Caco-2 (cell line): ENCODE results near the gene RPS6KA2. TPM values are rescaled to one million over a fixed set of nuclear protein-coding genes. Genes with fewer than 3 reads are reported as not detected.
"Not testable (repeated sequence)": the region's sequence is repeated elsewhere in the genome, so short reads cannot be mapped to it uniquely, and the experiment has no call there.

ENCODE experiments used
- BruUV-seq: library from RNA; stranded (reverse); fragments of 400-500 nt; replicated peaks from 2 replicates; lab custom pipeline; 2021; lab: Mats Ljungman, UMichigan
- CTCF ChIA-PET: fragments of 300-600 bp; sonication (Branson Sonifier 250); formaldehyde crosslinking; loops from one replicate; lab custom pipeline; 2022; ENCODE audit warnings: antibody characterized with exemption; lab: Charles Lee
- POLR2A ChIA-PET: fragments of 300-600 bp; sonication (Branson Sonifier 250); formaldehyde crosslinking; loops from one replicate; lab custom pipeline; 2022; ENCODE audit warnings: antibody characterized with exemption; lab: Charles Lee
- DNase-seq, 2 experiments: peaks; one replicate each; pipeline versions ENCODE4 v3.0.0 to v3.0.0-alpha.2; 2020 to 2022
- H3K27me3 ChIP-seq: replicated peaks from 2 replicates; pipeline ENCODE4 v1.6.0; 2011; ENCODE audit warnings: low read length; ENCODE audit not compliant: control insufficient read depth, insufficient read depth
- H3K36me3 ChIP-seq: 2 replicates; pipeline ENCODE4 v1.5.1; 2011; ENCODE audit warnings: low read length; ENCODE audit not compliant: control insufficient read depth, insufficient read depth
- H3K4me1 ChIP-seq: fragments of 250-450 bp; sonication (Bioruptor Pico); 2 replicates; pipeline ENCODE4 v1.5.1; 2020; ENCODE audit warnings: mild to moderate bottlenecking
- H3K4me3 ChIP-seq: 2 replicates; pipeline ENCODE4 v1.5.1; 2011; ENCODE audit warnings: low read depth, mild to moderate bottlenecking, control low read depth, low read length
- H3K9me3 ChIP-seq: fragments of 250-450 bp; sonication (Bioruptor Pico); 2 replicates; pipeline ENCODE4 v1.5.1; 2020; ENCODE audit warnings: mild to moderate bottlenecking, moderate library complexity
- H3K27ac Mint-ChIP-seq: one replicate; pipeline ENCODE4 v1.8.0; 2022; ENCODE audit warnings: mixed read lengths; ENCODE audit not compliant: unreplicated experiment
- H3K27me3 Mint-ChIP-seq: one replicate; pipeline ENCODE4 v1.8.0; 2022; ENCODE audit warnings: mixed read lengths; ENCODE audit not compliant: insufficient read depth, unreplicated experiment
- H3K36me3 Mint-ChIP-seq: one replicate; pipeline ENCODE4 v1.8.0; 2022; ENCODE audit warnings: mild to moderate bottlenecking, mixed read lengths; ENCODE audit not compliant: insufficient read depth, unreplicated experiment
- H3K4me1 Mint-ChIP-seq: one replicate; pipeline ENCODE4 v1.8.0; 2022; ENCODE audit warnings: low read depth, mixed read lengths; ENCODE audit not compliant: unreplicated experiment
- H3K4me3 Mint-ChIP-seq: one replicate; pipeline ENCODE4 v1.8.0; 2022; ENCODE audit warnings: mild to moderate bottlenecking, moderate library complexity, mixed read lengths; ENCODE audit not compliant: unreplicated experiment
- H3K9me3 Mint-ChIP-seq: one replicate; pipeline ENCODE4 v1.8.0; 2022; ENCODE audit warnings: mixed read lengths; ENCODE audit not compliant: unreplicated experiment
- CTCF ChIP-seq, 2 experiments: fragments of 200-600 bp in 1 of 2; IDR thresholded peaks; 1 replicate in 1 of 2; 2 replicates in 1 of 2; pipeline versions ENCODE4 v1.5.1 to v1.8.0; 2011 to 2022; ENCODE audit warnings: antibody characterized with exemption in 1 of 2, control low read depth in 1 of 2, inconsistent platforms in 1 of 2, low read depth in 1 of 2, low read length in 1 of 2, mild to moderate bottlenecking in 1 of 2, moderate library complexity in 1 of 2; ENCODE audit not compliant: insufficient read depth in 1 of 2, severe bottlenecking in 1 of 2, unreplicated experiment in 1 of 2
- intact Hi-C: fragments of 100-400 bp; cut with micrococcal nuclease; formaldehyde crosslinking; loops from one replicate; pipeline ENCODE4 v1.10.0; 2022; ENCODE audit not compliant: unreplicated experiment
- total RNA-seq: library from RNA; stranded (reverse); gene quantifications from 2 replicates; pipeline ENCODE4 v1.2.3, GENCODE V29; 2022

Gene RPS6KA2
- total RNA-seq, 1 experiment from 2014 or later, result 5.6 TPM

DNA sequence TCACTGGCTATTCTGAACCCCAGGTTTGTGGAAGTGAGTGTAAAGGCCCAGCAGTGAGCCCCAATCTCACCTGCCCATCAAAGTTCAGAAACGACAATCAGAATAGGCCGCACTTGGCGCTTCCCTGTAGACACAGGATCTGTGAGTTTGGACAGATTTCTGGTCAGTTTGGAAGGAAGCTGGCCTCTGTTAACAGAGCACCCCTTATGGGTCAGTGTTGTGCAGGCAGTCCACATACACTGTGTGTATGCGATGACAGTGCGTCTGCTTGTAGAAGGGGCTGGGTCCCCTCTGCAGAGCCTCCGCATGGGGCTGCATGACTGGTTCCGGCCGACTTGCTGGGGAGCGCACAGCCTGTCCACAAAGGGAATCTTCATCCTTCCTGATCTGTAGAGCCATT is 240.9 kb downstream of the RPS6KA2 start:
- H3K27me3 Mint-ChIP-seq, result no peaks in the 10 kb centered on the region
- no peak for TF ChIP-seq CTCF (IDR thresholded peaks at IDR 0.05; ENCODE audit: insufficient read depth in 1 of 2, low read depth in 1 of 2, low read length in 1 of 2, severe bottlenecking in 1 of 2, unreplicated experiment in 1 of 2)
- intact Hi-C loops, result loop anchor here (10.0 kb wide), 1 partner anchor 609 kb away; the partner anchor contains the start of gene CEP43
- no peak overlapping the region for H3K4me3 Mint-ChIP-seq
- no TSS peak for BruUV-seq
- Histone ChIP-seq H3K36me3 (no peaks in the 10 kb centered on the region; the same call in 1 of the 2 replicates), H3K9me3 (no peaks in the 10 kb centered on the region), H3K27me3 (no peaks in the 10 kb centered on the region), H3K4me1 (peaks cover 34% of the 10 kb centered on the region), H3K4me3 (no peak overlapping the region)
- no peak overlapping the region for H3K27ac Mint-ChIP-seq
- no peaks in the 10 kb centered on the region for H3K9me3 Mint-ChIP-seq
- H3K4me1 Mint-ChIP-seq, result peaks cover 23% of the 10 kb centered on the region
- DNase-seq, result no peak
- ChIA-PET CTCF (no interaction called here), POLR2A (no interaction called here)
- H3K36me3 Mint-ChIP-seq, result peaks cover 5% of the 10 kb centered on the region

DNA sequence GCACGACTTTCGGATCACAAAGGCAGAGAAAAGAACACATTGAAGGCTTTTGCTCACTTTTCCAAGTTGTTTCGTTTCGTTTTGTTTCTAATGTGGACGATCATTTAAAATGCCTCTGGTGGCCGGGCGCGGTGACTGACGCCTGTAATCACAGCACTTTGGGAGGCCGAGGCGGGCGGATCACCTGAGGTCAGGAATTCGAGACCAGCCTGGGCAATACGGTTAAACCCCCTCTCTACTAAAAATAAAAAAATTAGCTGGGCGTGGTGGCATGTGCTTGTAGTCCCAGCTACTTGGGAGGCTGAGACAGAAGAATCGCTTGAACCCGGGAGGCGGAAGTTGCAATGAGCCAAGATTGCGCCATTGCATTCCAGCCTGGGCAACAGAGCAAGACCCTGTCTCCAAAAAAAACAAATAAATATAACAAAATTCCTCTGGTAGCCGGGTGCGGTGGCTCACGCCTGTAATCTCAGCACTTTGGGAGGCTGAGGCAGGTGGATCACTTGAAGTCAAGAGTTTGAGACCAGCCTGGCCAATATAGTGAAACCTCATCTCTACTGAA is 243.2 kb downstream of the RPS6KA2 start:
- intact Hi-C loops, result loop anchor here (1.0 to 10.0 kb wide), 6 partner anchors 16 to 611 kb away; partner anchors contain the start of genes CEP43, PRR18 and RPS6KA2
- H3K9me3 ChIP-seq, CTCF ChIA-PET, H3K27me3 Mint-ChIP-seq, POLR2A ChIA-PET, H3K9me3 Mint-ChIP-seq, H3K36me3 ChIP-seq, H3K27me3 ChIP-seq, H3K36me3 Mint-ChIP-seq: not testable (repeated sequence)
- peak; percentile 56 to 57 for DNase-seq
- BruUV-seq, result TSS peak; percentile 58
- Histone ChIP-seq H3K4me1 (peaks cover 28% of the 10 kb centered on the region), H3K4me3 (peak overlapping the region; percentile 86)
- Mint-ChIP-seq H3K4me3 (peak overlapping the region; percentile 82), H3K4me1 (peaks cover 14% of the 10 kb centered on the region), H3K27ac (peak overlapping the region; percentile 87)
- peak in 1 of 2 experiments; percentile 19 for TF ChIP-seq CTCF (IDR thresholded peaks at IDR 0.05; ENCODE audit: insufficient read depth in 1 of 2, low read depth in 1 of 2, low read length in 1 of 2, severe bottlenecking in 1 of 2, unreplicated experiment in 1 of 2)

DNA sequence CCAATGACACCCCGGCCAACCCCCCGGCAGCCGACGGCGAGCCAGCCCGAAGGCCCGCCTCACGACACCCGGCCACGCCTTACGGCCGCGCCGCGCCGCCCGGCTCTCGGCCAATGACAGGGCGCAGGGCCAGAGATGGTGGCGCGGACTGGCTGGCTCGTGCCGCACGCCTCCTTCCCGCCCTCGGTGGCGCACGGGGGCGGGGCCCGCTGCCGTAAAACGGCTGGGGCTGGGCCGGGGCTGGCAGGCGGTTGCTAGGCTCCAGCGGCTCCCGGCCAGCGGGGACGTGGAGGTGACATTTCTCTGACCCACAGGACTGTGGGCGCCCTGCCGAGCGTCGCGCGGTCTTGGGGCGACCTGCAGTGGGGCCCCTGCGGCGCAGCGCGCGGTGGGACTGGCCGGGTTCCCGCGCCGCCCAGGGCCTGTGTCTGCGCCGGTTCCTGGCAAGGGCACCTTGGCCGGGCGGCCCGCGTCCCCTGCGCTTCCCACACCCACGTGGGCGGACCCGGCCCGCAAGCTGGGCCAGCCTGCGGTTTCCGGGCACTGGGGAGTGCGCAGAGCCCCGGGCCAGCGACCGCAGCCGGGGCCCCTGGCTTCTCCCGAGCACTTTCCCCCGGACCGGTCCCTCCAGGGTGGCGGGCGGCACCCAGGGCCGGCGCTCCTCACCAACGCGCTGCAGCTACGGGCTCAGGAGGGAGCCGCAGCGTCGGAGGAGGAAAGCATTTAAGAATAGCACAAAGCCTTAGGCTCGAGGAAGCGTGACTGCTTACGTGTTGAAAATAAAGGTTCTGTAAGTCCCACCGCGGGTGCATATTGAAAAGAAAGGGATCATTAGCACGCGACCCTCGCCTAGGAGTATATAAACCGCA is 243.9 kb downstream of the RPS6KA2 start, which contains the start of gene MPC1:
Gene MPC1, minus strand, starts transcription at position 8 of the 869 bp plus-strand sequence. CDS start 64 bp downstream, outside the sequence.
- DNase-seq, result peak; percentile 94 to 98
- no peak for TF ChIP-seq CTCF (IDR thresholded peaks at IDR 0.05; ENCODE audit: insufficient read depth in 1 of 2, low read depth in 1 of 2, low read length in 1 of 2, severe bottlenecking in 1 of 2, unreplicated experiment in 1 of 2)
- Histone ChIP-seq H3K4me1 (peaks cover 21% of the 10 kb centered on the region), H3K4me3 (peak within 1 kb of the TSS; percentile 86), H3K36me3 (no peaks in the 10 kb centered on the region; the same call in 1 of the 2 replicates), H3K27me3 (no peaks in the 10 kb centered on the region), H3K9me3 (no peaks in the 10 kb centered on the region)
- Mint-ChIP-seq H3K27ac (peak within 1 kb of the TSS; percentile 87), H3K4me3 (peak within 1 kb of the TSS; percentile 82), H3K36me3 (peaks cover 5% of the 10 kb centered on the region), H3K4me1 (peaks cover 13% of the 10 kb centered on the region), H3K27me3 (no peaks in the 10 kb centered on the region), H3K9me3 (no peaks in the 10 kb centered on the region)
- POLR2A ChIA-PET, result no interaction called here
- no TSS peak for BruUV-seq
- intact Hi-C loops, result loop anchor here (1.0 to 10.0 kb wide), 7 partner anchors 17 to 612 kb away; partner anchors contain the start of genes CEP43, PRR18 and RPS6KA2
- CTCF ChIA-PET, result no interaction called here
